ENCODE data around the gene DCT.

Gene DCT

GRCh38 chr13:94454906-94455305 is 24.6 kb downstream of the DCT start:
- DNase-seq (ENCODE audit: extremely low read depth in 1 of 2, low read depth in 1 of 2): no peak

- DNase-seq (ENCODE audit: extremely low read depth in 1 of 2, low read depth in 1 of 2): no peak
Observed at GRCh38 chr13:94454334-94454733, 25.1 kb downstream of the DCT start.

GRCh38 chr13:94444826-94445225 is 34.7 kb downstream of the DCT start:
- DNase-seq (ENCODE audit: extremely low read depth in 1 of 2, low read depth in 1 of 2): no peak

GRCh38 chr13:94435604-94436226 is 43.8 kb downstream of the DCT start:
- no peak for DNase-seq (ENCODE audit: extremely low read depth in 1 of 2, low read depth in 1 of 2)

- no peak for DNase-seq (ENCODE audit: extremely low read depth in 1 of 2, low read depth in 1 of 2)
Observed at GRCh38 chr13:94433055-94433961, 46.2 kb downstream of the DCT start.

- DNase-seq (ENCODE audit: extremely low read depth in 1 of 2, low read depth in 1 of 2): no peak
Observed at GRCh38 chr13:94431987-94432386, 47.5 kb downstream of the DCT start.

GRCh38 chr13:94431574-94431973 is 47.9 kb downstream of the DCT start:
- no peak for DNase-seq (ENCODE audit: extremely low read depth in 1 of 2, low read depth in 1 of 2)

GRCh38 chr13:94427313-94427953 is 52.0 kb downstream of the DCT start:
- no peak for DNase-seq (ENCODE audit: extremely low read depth in 1 of 2, low read depth in 1 of 2)

- no peak for DNase-seq (ENCODE audit: extremely low read depth in 1 of 2, low read depth in 1 of 2)
Observed at GRCh38 chr13:94419925-94420305, 59.6 kb downstream of the DCT start.

- DNase-seq (ENCODE audit: extremely low read depth in 1 of 2, low read depth in 1 of 2): no peak
Observed at GRCh38 chr13:94419304-94419924, 60.1 kb downstream of the DCT start.

GRCh38 chr13:94417294-94417693 is 62.2 kb downstream of the DCT start:
- no peak for DNase-seq (ENCODE audit: extremely low read depth in 1 of 2, low read depth in 1 of 2)

- DNase-seq (ENCODE audit: extremely low read depth in 1 of 2, low read depth in 1 of 2): no peak
Observed at GRCh38 chr13:94416454-94417080, 62.9 kb downstream of the DCT start.

- no peak for DNase-seq (ENCODE audit: extremely low read depth in 1 of 2, low read depth in 1 of 2)
Observed at GRCh38 chr13:94415500-94416237, 63.8 kb downstream of the DCT start.

- DNase-seq (ENCODE audit: extremely low read depth in 1 of 2, low read depth in 1 of 2): no peak
Observed at GRCh38 chr13:94414708-94415107, 64.8 kb downstream of the DCT start.

- no peak for DNase-seq (ENCODE audit: extremely low read depth in 1 of 2, low read depth in 1 of 2)
Observed at GRCh38 chr13:94414141-94414540, 65.3 kb downstream of the DCT start.

GRCh38 chr13:94413598-94413944 is 65.9 kb downstream of the DCT start:
- no peak for DNase-seq (ENCODE audit: extremely low read depth in 1 of 2, low read depth in 1 of 2)

GRCh38 chr13:94412870-94413597 is 66.4 kb downstream of the DCT start:
- DNase-seq (ENCODE audit: extremely low read depth in 1 of 2, low read depth in 1 of 2): no peak

- no peak for DNase-seq (ENCODE audit: extremely low read depth in 1 of 2, low read depth in 1 of 2)
Observed at GRCh38 chr13:94411747-94412146, 67.7 kb downstream of the DCT start.

- no peak for DNase-seq (ENCODE audit: extremely low read depth in 1 of 2, low read depth in 1 of 2)
Observed at GRCh38 chr13:94408314-94409036, 71.0 kb downstream of the DCT start.
